OCI-LY1 (cell line): ENCODE data around the gene SLC16A1.

Experiments used
- H2AFZ ChIP-seq: fragments of 200-600 bp; sonication (generic), shearing (Covaris generic); 2 replicates; pipeline ENCODE4 v1.6.0; 2014; ENCODE audit warnings: antibody characterized with exemption, mild to moderate bottlenecking, low read length
- H3F3A ChIP-seq: fragments of 200-600 bp; sonication (generic), shearing (Covaris generic); 2 replicates; pipeline ENCODE4 v1.6.0; 2014; ENCODE audit warnings: mild to moderate bottlenecking, antibody characterized with exemption, low read length, moderate library complexity; ENCODE audit not compliant: insufficient read depth
- H3K27ac ChIP-seq: fragments of 200-600 bp; sonication (generic); 2 replicates; pipeline ENCODE4 v1.5.1; 2014; ENCODE audit warnings: low read length, mixed run types, mild to moderate bottlenecking, low read depth; ENCODE audit not compliant: poor library complexity, severe bottlenecking
- H3K27me3 ChIP-seq: fragments of 200-600 bp; sonication (generic); 2 replicates; pipeline ENCODE4 v1.6.0; 2014; ENCODE audit warnings: antibody characterized with exemption, mild to moderate bottlenecking, low read length, moderate library complexity; ENCODE audit not compliant: insufficient read depth
- H3K36me3 ChIP-seq: fragments of 200-600 bp; sonication (generic); 2 replicates; pipeline ENCODE4 v1.6.1; 2014; ENCODE audit warnings: mild to moderate bottlenecking, antibody characterized with exemption, low read length, moderate library complexity, mixed read lengths; ENCODE audit not compliant: insufficient read depth
- H3K4me1 ChIP-seq: fragments of 200-600 bp; sonication (generic); 2 replicates; pipeline ENCODE4 v1.5.1; 2014; ENCODE audit warnings: mild to moderate bottlenecking, low read length, moderate library complexity; ENCODE audit not compliant: insufficient read depth, severe bottlenecking
- H3K4me2 ChIP-seq: fragments of 200-600 bp; sonication (generic), shearing (Covaris generic); 2 replicates; pipeline ENCODE4 v1.6.1; 2014; ENCODE audit warnings: low read length
- H3K4me3 ChIP-seq: fragments of 200-600 bp; sonication (generic); 2 replicates; pipeline ENCODE4 v1.5.1; 2014; ENCODE audit warnings: low read length, low read depth, mild to moderate bottlenecking, mixed read lengths; ENCODE audit not compliant: poor library complexity, severe bottlenecking
- H3K79me2 ChIP-seq: fragments of 200-600 bp; shearing (Covaris generic); 2 replicates; pipeline ENCODE4 v1.6.1; 2016; ENCODE audit warnings: mixed run types, low read length, mixed read lengths; ENCODE audit not compliant: insufficient read depth
- H3K9ac ChIP-seq: fragments of 200-600 bp; sonication (generic), shearing (Covaris generic); 2 replicates; pipeline ENCODE4 v1.6.1; 2014; ENCODE audit warnings: mild to moderate bottlenecking, low read length, mixed read lengths
- H3K9me2 ChIP-seq: fragments of 200-600 bp; sonication (generic), shearing (Covaris generic); 2 replicates; pipeline ENCODE4 v1.6.1; 2014; ENCODE audit warnings: low read depth, mild to moderate bottlenecking, low read length, mixed read lengths
- H3K9me3 ChIP-seq: fragments of 200-600 bp; shearing (Covaris generic); 2 replicates; pipeline ENCODE4 v1.6.1; 2014; ENCODE audit warnings: low read length, mixed read lengths
- H4K20me1 ChIP-seq: fragments of 200-600 bp; sonication (generic), shearing (Covaris generic); 2 replicates; pipeline ENCODE4 v1.6.0; 2016; ENCODE audit warnings: mild to moderate bottlenecking, low read length; ENCODE audit not compliant: insufficient read depth
- EZH2 ChIP-seq: fragments of 200-600 bp; sonication (generic), shearing (Covaris generic); IDR thresholded peaks from 2 replicates; pipeline ENCODE4 v1.8.0; 2017; ENCODE audit warnings: borderline replicate concordance, mixed run types, mild to moderate bottlenecking, antibody characterized with exemption, low read length, moderate library complexity, mixed read lengths
- TF ChIP-seq, protein P1 (sequence below): fragments of 200-600 bp; sonication (generic), shearing (Covaris generic); IDR thresholded peaks from 2 replicates; pipeline ENCODE4 v1.5.1; 2017; ENCODE audit warnings: mild to moderate bottlenecking, antibody characterized with exemption, low read length, moderate library complexity, mixed read lengths

SLC16A1 gene

DNA sequence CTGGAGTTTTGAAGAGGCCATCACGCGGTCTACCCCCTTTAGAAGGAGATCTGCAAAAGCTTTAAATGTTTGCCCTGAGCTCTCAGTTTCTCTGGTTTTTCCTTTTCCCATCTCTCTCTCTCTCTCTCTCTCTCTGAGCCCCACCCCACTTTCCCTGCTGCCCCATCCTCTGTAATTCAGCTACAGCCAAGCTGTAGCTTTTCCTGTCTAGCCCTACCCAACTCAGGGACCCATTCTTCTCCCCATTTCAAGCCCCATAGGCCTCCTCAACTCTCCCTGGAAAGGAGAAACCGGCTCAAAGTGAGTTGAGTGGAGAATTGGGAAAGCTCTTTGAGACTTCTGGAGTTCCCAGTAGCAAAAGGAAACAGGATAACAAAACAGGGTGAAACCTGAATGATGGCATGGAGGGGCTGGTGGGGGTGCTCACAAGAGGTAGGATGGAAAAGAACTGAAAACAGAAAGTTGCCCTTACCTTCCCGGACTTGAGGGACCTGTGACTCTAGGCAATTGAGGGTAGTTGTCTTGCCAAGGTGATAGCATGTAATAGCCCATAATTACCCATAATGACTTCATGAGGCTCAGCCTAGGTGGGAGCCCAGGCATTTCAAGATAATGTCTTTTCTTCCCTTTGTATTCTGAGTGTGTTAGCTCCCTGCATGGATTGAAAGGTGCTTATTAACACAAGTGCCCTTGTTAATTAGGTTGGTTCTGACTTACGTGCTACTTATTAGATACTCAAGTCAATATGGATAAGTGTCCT is 84.9 kb downstream of the SLC16A1 start:
- Histone ChIP-seq H3F3A (no peaks in the 10 kb centered on the region), H3K27me3 (peaks cover 3% of the 10 kb centered on the region; the same call in 1 of the 2 replicates), H3K27ac (no peak overlapping the region), H3K4me1 (no peaks in the 10 kb centered on the region), H3K9me2 (no peaks in the 10 kb centered on the region), H3K36me3 (no peaks in the 10 kb centered on the region), H2AFZ (no peak overlapping the region), H3K4me2 (no peak overlapping the region), H3K9me3 (no peaks in the 10 kb centered on the region), H3K79me2 (no peaks in the 10 kb centered on the region), H3K4me3 (no peak overlapping the region), H3K9ac (no peak overlapping the region), H4K20me1 (no peaks in the 10 kb centered on the region)
- TF ChIP-seq, protein P1, sequence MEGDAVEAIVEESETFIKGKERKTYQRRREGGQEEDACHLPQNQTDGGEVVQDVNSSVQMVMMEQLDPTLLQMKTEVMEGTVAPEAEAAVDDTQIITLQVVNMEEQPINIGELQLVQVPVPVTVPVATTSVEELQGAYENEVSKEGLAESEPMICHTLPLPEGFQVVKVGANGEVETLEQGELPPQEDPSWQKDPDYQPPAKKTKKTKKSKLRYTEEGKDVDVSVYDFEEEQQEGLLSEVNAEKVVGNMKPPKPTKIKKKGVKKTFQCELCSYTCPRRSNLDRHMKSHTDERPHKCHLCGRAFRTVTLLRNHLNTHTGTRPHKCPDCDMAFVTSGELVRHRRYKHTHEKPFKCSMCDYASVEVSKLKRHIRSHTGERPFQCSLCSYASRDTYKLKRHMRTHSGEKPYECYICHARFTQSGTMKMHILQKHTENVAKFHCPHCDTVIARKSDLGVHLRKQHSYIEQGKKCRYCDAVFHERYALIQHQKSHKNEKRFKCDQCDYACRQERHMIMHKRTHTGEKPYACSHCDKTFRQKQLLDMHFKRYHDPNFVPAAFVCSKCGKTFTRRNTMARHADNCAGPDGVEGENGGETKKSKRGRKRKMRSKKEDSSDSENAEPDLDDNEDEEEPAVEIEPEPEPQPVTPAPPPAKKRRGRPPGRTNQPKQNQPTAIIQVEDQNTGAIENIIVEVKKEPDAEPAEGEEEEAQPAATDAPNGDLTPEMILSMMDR = no peak
- TF ChIP-seq EZH2 = no peak

DNA sequence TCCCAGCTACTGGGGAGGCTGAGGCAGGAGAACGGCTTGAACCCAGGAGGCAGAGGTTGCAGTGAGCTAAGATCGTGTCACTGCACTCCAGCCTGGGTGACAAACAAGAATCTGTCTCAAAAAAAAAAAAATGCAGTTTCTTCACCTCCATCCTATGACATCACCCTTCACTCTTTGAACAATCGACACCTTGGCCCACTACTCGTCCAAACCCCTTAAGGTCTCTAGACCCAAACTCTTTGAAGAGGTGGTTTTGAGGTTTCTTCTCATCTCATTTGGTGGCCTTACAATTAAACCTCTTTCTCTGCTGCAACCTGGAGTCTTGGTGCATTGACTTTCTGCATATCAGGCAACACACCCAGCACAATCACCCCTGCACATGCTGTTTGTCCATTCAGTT is 86.1 kb downstream of the SLC16A1 start:
- no peaks in the 10 kb centered on the region for H3K27me3 ChIP-seq
- no peak overlapping the region for H2AFZ ChIP-seq
- H3K27ac ChIP-seq = no peak overlapping the region
- no peaks in the 10 kb centered on the region for H3F3A ChIP-seq
- no peaks in the 10 kb centered on the region for H3K36me3 ChIP-seq
- no peak overlapping the region for H3K4me3 ChIP-seq
- H3K9me2 ChIP-seq = no peaks in the 10 kb centered on the region
- H3K9ac ChIP-seq = no peak overlapping the region
- H3K79me2 ChIP-seq = no peaks in the 10 kb centered on the region
- no peaks in the 10 kb centered on the region for H3K4me1 ChIP-seq
- no peak for TF ChIP-seq EZH2
- TF ChIP-seq, protein P1 = no peak
- no peaks in the 10 kb centered on the region for H3K9me3 ChIP-seq
- H3K4me2 ChIP-seq = no peak overlapping the region
- H4K20me1 ChIP-seq = no peaks in the 10 kb centered on the region

DNA sequence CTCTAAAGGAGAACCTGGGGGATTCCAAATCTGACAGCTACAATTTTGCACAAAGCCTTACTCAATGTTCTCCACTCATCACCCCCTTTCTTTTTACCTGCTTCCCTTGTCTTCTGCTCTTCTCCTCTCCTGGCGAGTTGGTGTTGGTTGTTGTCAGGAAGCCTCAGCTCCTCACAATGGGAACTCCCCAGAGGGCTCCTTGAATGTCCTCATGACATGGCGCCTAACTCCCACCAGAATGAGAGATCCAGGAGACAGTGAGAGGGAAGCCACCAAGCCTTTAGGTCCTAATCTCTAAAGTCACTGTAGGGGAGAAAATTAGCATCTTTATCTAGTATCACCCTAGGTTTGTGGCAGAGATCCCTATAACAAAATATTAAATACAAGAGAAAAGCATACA is 87.8 kb downstream of the SLC16A1 start:
- no peaks in the 10 kb centered on the region for H3F3A ChIP-seq
- no peaks in the 10 kb centered on the region for H3K9me2 ChIP-seq
- H3K9ac ChIP-seq = no peak overlapping the region
- H3K79me2 ChIP-seq = no peaks in the 10 kb centered on the region
- H3K4me1 ChIP-seq = no peaks in the 10 kb centered on the region
- no peak overlapping the region for H2AFZ ChIP-seq
- no peaks in the 10 kb centered on the region for H3K9me3 ChIP-seq
- H3K27ac ChIP-seq = no peak overlapping the region
- H3K27me3 ChIP-seq = no peaks in the 10 kb centered on the region
- no peaks in the 10 kb centered on the region for H4K20me1 ChIP-seq
- H3K4me3 ChIP-seq = no peak overlapping the region
- no peak overlapping the region for H3K4me2 ChIP-seq
- H3K36me3 ChIP-seq = no peaks in the 10 kb centered on the region
- TF ChIP-seq, protein P1 = no peak
- TF ChIP-seq EZH2 = no peak
